Vagina (tissue), 2 donors: ENCODE measurements around the gene MYO1G. TPM values are rescaled to one million over a fixed set of nuclear protein-coding genes. Genes with fewer than 3 reads are reported as not detected.

Experiments
- DNase-seq, 2 donors: peaks; one replicate each; pipeline ENCODE4 v3.0.0-alpha.2; 2017; ENCODE audit errors: extremely low spot score in 2 of 2
- H3K27ac ChIP-seq: fragments of 200-600 bp; sonication (generic); one replicate; pipeline ENCODE4 v1.5.1; 2019
- H3K27me3 ChIP-seq: fragments of 200-600 bp; sonication (generic); one replicate; pipeline ENCODE4 v1.5.1; 2019
- H3K36me3 ChIP-seq, 2 donors: fragments of 200-600 bp; sonication (generic); one replicate each; pipeline ENCODE4 v1.5.1; 2017 to 2019
- H3K4me1 ChIP-seq: fragments of 200-600 bp; sonication (generic); one replicate; pipeline ENCODE4 v1.5.1; 2019
- H3K4me3 ChIP-seq, 2 donors: fragments of 200-600 bp; sonication (generic); 1 replicate in 1 of 2; 2 replicates in 1 of 2; pipeline ENCODE4 v1.5.1; 2016 to 2019
- H3K9me3 ChIP-seq: fragments of 200-600 bp; sonication (generic); one replicate; pipeline ENCODE4 v1.5.1; 2019
- CTCF ChIP-seq, 3 experiments: fragments of 450-650 bp in 2 of 3; fragments of 200-600 bp in 1 of 3; sonication (generic) in 1 of 3; IDR thresholded peaks; one replicate each; pipeline ENCODE4 v1.5.1; 2017 to 2019; ENCODE audit warnings: antibody characterized with exemption in 3 of 3, mild to moderate bottlenecking in 2 of 3, moderate library complexity in 2 of 3
- POLR2A ChIP-seq, 2 donors: fragments of 450-650 bp; IDR thresholded peaks; one replicate each; pipeline ENCODE4 v1.6.1; 2017; ENCODE audit warnings: antibody characterized with exemption in 2 of 2, mild to moderate bottlenecking in 2 of 2, moderate library complexity in 2 of 2
- POLR2AphosphoS5 ChIP-seq, 2 donors: sonication (generic); formaldehyde crosslinking; IDR thresholded peaks; one replicate each; pipeline ENCODE4 v1.9.0; 2017; ENCODE audit warnings: antibody characterized with exemption in 2 of 2, mild to moderate bottlenecking in 2 of 2, low read depth in 1 of 2; ENCODE audit not compliant: insufficient read depth in 1 of 2
- intact Hi-C: fragments of 100-400 bp; cut with DNase I; formaldehyde crosslinking; loops from one replicate; pipeline ENCODE4 v1.15.1; 2023
- total RNA-seq: library from RNA; depleted of rRNA; stranded (reverse); fragments of >200 nt; gene quantifications from one replicate; pipeline ENCODE4 v1.2.3, GENCODE V29; 2016

The MYO1G gene
- total RNA-seq, 1 donor from 2014 or later = 5.2 TPM

- Histone ChIP-seq H3K4me3 (no peak overlapping the region), H3K36me3 (no peaks in the 10 kb centered on the region), H3K9me3 (no peaks in the 10 kb centered on the region), H3K27ac (no peak overlapping the region), H3K27me3 (no peaks in the 10 kb centered on the region), H3K4me1 (peaks cover 30% of the 10 kb centered on the region)
- DNase-seq = no peak
- TF ChIP-seq POLR2AphosphoS5 (IDR thresholded peaks at IDR 0.05; ENCODE audit: insufficient read depth in 1 of 2, low read depth in 1 of 2) = no peak
- TF ChIP-seq CTCF (IDR thresholded peaks at IDR 0.05) = no peak
- no peak for TF ChIP-seq POLR2A (IDR thresholded peaks at IDR 0.05)
- intact Hi-C loops = loop anchor here (5.0 kb wide), 1 partner anchor 99 kb away; no protein-coding TSS in a partner anchor
Observed at GRCh38 chr7:45003789-45004188, 25.0 kb upstream of the MYO1G start.

- no peaks in the 10 kb centered on the region for H3K27me3 ChIP-seq
Observed at GRCh38 chr7:45001826-45002225, 23.0 kb upstream of the MYO1G start.

GRCh38 chr7:45001138-45001694 lies 22.4 kb upstream of the MYO1G start:
- Histone ChIP-seq H3K4me3 (peak overlapping the region; percentile 89 to 91), H3K36me3 (no peaks in the 10 kb centered on the region), H3K4me1 (peaks cover 30% of the 10 kb centered on the region), H3K9me3 (no peaks in the 10 kb centered on the region), H3K27me3 (no peaks in the 10 kb centered on the region), H3K27ac (peak overlapping the region; percentile 92)
- no peak for DNase-seq
- intact Hi-C loops = loop anchor here (5.0 kb wide), 1 partner anchor 101 kb away; no protein-coding TSS in a partner anchor
- TF ChIP-seq CTCF (IDR thresholded peaks at IDR 0.05) (no peak), POLR2AphosphoS5 (IDR thresholded peaks at IDR 0.05; ENCODE audit: insufficient read depth in 1 of 2, low read depth in 1 of 2) (no peak), POLR2A (IDR thresholded peaks at IDR 0.05) (no peak)

More at GRCh38 chr7:45001826-45002225, 23.0 kb upstream of the MYO1G start:
- Histone ChIP-seq H3K27ac (peak overlapping the region; percentile 92), H3K4me3 (no peak overlapping the region), H3K4me1 (peaks cover 30% of the 10 kb centered on the region), H3K9me3 (no peaks in the 10 kb centered on the region), H3K36me3 (no peaks in the 10 kb centered on the region)
- TF ChIP-seq CTCF (IDR thresholded peaks at IDR 0.05) = no peak
- no peak for TF ChIP-seq POLR2A (IDR thresholded peaks at IDR 0.05)
- TF ChIP-seq POLR2AphosphoS5 (IDR thresholded peaks at IDR 0.05; ENCODE audit: insufficient read depth in 1 of 2, low read depth in 1 of 2) = no peak
- no peak for DNase-seq
- intact Hi-C loops = loop anchor here (5.0 kb wide), 1 partner anchor 100 kb away; no protein-coding TSS in a partner anchor

- TF ChIP-seq CTCF (IDR thresholded peaks at IDR 0.05) (no peak), POLR2AphosphoS5 (IDR thresholded peaks at IDR 0.05; ENCODE audit: insufficient read depth in 1 of 2, low read depth in 1 of 2) (peak in 1 of 2 donors; percentile 16), POLR2A (IDR thresholded peaks at IDR 0.05) (peak in 1 of 2 donors; percentile 37)
- intact Hi-C loops = loop anchor here (5.0 kb wide), 1 partner anchor 102 kb away; no protein-coding TSS in a partner anchor
- no peak for DNase-seq
- peak within 1 kb of the TSS; percentile 89 to 91 for H3K4me3 ChIP-seq
- H3K27ac ChIP-seq = peak within 1 kb of the TSS; percentile 92
- no peaks in the 10 kb centered on the region for H3K27me3 ChIP-seq
- H3K4me1 ChIP-seq = peaks cover 30% of the 10 kb centered on the region
- H3K9me3 ChIP-seq = no peaks in the 10 kb centered on the region
- no peaks in the 10 kb centered on the region for H3K36me3 ChIP-seq
Observed at GRCh38 chr7:45000093-45001032, 21.5 kb upstream of the MYO1G start, which contains the start of gene CCM2. CCM2 (plus strand) TSS chr7:45000201; CDS start chr7:45000334, 133 bp downstream.
